ENCODE results near the gene DSG3. TPM values are rescaled to one million over a fixed set of nuclear protein-coding genes. Genes with fewer than 3 reads are reported as not detected.

The DSG3 gene
- total and polyA plus RNA-seq, 12 donors = 0.04 to 0.17 (median 0.08) TPM; not detected in 9

DNA sequence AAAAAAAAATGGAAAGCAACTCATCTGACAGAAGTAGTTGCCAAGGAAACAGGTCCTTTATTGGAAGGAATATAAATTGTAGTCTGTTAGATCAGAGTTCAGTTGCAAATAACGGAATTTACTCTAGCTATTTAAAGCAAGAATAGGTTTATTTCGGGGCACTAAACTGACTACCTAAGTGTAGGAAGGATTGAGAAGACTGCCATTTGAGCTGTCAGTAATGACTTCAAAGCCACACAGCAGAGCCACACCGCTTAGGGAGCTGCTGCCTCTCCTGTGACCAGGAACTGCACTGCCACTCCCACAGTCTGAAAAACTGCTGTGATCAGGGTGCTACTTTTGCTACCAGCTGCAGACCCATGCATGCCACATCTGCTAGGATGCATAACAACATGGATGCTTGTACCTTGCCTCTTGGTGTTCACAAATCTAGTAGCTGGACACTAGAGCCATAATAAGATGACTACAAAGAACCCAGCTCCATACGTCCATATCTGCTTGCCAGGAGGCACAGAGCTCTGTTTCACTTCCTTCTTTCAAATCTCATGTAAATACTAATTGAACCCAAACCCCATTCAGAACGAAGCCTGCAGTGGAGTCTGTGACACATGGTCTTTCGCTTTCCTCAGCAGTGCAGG, 52.6 kb downstream of the DSG3 start:
- H3K4me3 ChIP-seq = no peak overlapping the region
- H3K27ac ChIP-seq = no peak overlapping the region
- no peak for TF ChIP-seq CTCF (IDR thresholded peaks at IDR 0.05)
- H3K27me3 ChIP-seq = no peaks in the 10 kb centered on the region
- no peaks in the 10 kb centered on the region for H3K9me3 ChIP-seq (replicated peaks in 1 of 3)
- H3K4me1 ChIP-seq (replicated peaks in 1 of 2) = peaks cover 8% of the 10 kb centered on the region in 2 donors
- no peak for DNase-seq
- intact Hi-C loops (cut with DNase I) = no loop called here
- H3K36me3 ChIP-seq (replicated peaks in 1 of 2) = no peaks in the 10 kb centered on the region
- 77 to 84% (median 80%) methylated on average over 6 of the region's 6 CpGs for WGBS, 4 donors

- H3K27me3 ChIP-seq = no peaks in the 10 kb centered on the region
- H3K4me1 ChIP-seq (replicated peaks in 1 of 2) = peaks cover 8% of the 10 kb centered on the region in 2 donors
- H3K9me3 ChIP-seq (replicated peaks in 1 of 3) = no peaks in the 10 kb centered on the region
- TF ChIP-seq POLR2A (IDR thresholded peaks at IDR 0.05) = no peak
- no peak for TF ChIP-seq CTCF (IDR thresholded peaks at IDR 0.05)
- intact Hi-C loops (cut with DNase I) = no loop called here
- H3K4me3 ChIP-seq = no peak overlapping the region
- no peaks in the 10 kb centered on the region for H3K36me3 ChIP-seq (replicated peaks in 1 of 2)
- no peak overlapping the region for H3K27ac ChIP-seq
- 90 to 95% (median 94%) methylated on average over 4 of the region's 4 CpGs for WGBS, 4 donors
- DNase-seq = no peak
Measured at GRCh38 chr18:31503011-31503410, 55.5 kb downstream of the DSG3 start.

GRCh38 chr18:31504455-31505147, 57.1 kb downstream of the DSG3 start:
- no peaks in the 10 kb centered on the region for H3K36me3 ChIP-seq (replicated peaks in 1 of 2)
- H3K27ac ChIP-seq = no peak overlapping the region
- H3K4me3 ChIP-seq = no peak overlapping the region
- no peaks in the 10 kb centered on the region for H3K4me1 ChIP-seq (replicated peaks in 1 of 2)
- 74 to 82% (median 77%) methylated on average over 10 of the region's 10 CpGs for WGBS, 4 donors
- no peaks in the 10 kb centered on the region for H3K9me3 ChIP-seq (replicated peaks in 1 of 3)
- H3K27me3 ChIP-seq = no peaks in the 10 kb centered on the region
- TF ChIP-seq POLR2A (IDR thresholded peaks at IDR 0.05) (no peak), CTCF (IDR thresholded peaks at IDR 0.05) (no peak)
- DNase-seq = no peak
- intact Hi-C loops (cut with DNase I) = no loop called here

- no peak for DNase-seq
- TF ChIP-seq CTCF (IDR thresholded peaks at IDR 0.05) (no peak), POLR2A (IDR thresholded peaks at IDR 0.05) (no peak)
- WGBS, 4 donors = 60 to 74% (median 64%) methylated on average over 6 of the region's 6 CpGs
- Histone ChIP-seq H3K4me1 (replicated peaks in 1 of 2) (no peaks in the 10 kb centered on the region), H3K4me3 (no peak overlapping the region), H3K27ac (no peak overlapping the region), H3K9me3 (replicated peaks in 1 of 3) (no peaks in the 10 kb centered on the region), H3K27me3 (no peaks in the 10 kb centered on the region), H3K36me3 (replicated peaks in 1 of 2) (no peaks in the 10 kb centered on the region)
- intact Hi-C loops (cut with DNase I) = no loop called here
Measured at GRCh38 chr18:31505156-31505555, 57.6 kb downstream of the DSG3 start.

Data from adrenal gland (tissue), 12 donors.